D721Med (cell line): ENCODE data around the gene ADAM19.

ENCODE experiments used
- DNase-seq: peaks from one replicate; pipeline ENCODE4 v3.0.0; 2011; ENCODE audit warnings: low spot score; ENCODE audit not compliant: insufficient read length
- FAIRE-seq: peaks from 2 replicates; lab custom pipeline; 2011; peaks lifted over from hg19 to GRCh38; lab: Jason Lieb, UNC
- CTCF ChIP-seq: IDR thresholded peaks from 2 replicates; pipeline ENCODE4 v1.5.1; 2012; ENCODE audit warnings: mild to moderate bottlenecking, control low read depth; ENCODE audit not compliant: insufficient read depth; ENCODE audit errors: missing control alignments

ADAM19 gene

GRCh38 chr5:157535042-157535865, 40.3 kb downstream of the ADAM19 start:
- no peak for TF ChIP-seq CTCF
- DNase-seq (no peak), FAIRE-seq (no peak)

GRCh38 chr5:157533011-157533481, 42.5 kb downstream of the ADAM19 start:
- no peak for DNase-seq
- no peak for FAIRE-seq
- TF ChIP-seq CTCF = no peak

GRCh38 chr5:157532022-157532421, 43.6 kb downstream of the ADAM19 start:
- no peak for TF ChIP-seq CTCF
- FAIRE-seq (no peak), DNase-seq (no peak)

GRCh38 chr5:157530226-157530972, 45.2 kb downstream of the ADAM19 start:
- FAIRE-seq = no peak
- TF ChIP-seq CTCF = no peak
- DNase-seq = no peak

GRCh38 chr5:157529002-157529401, 46.6 kb downstream of the ADAM19 start:
- DNase-seq = no peak
- no peak for FAIRE-seq
- TF ChIP-seq CTCF = no peak

GRCh38 chr5:157528036-157528632, 47.4 kb downstream of the ADAM19 start:
- no peak for FAIRE-seq

More at GRCh38 chr5:157528036-157528632, 47.4 kb downstream of the ADAM19 start:
- no peak for DNase-seq
- no peak for TF ChIP-seq CTCF
